Astrocyte (in vitro differentiated cells and primary cell): ENCODE data around the gene DCAF15. TPM values are rescaled to one million over a fixed set of nuclear protein-coding genes. Genes with fewer than 3 reads are reported as not detected.

Experiments
- DNase-seq: peaks from one replicate; pipeline ENCODE4 v3.0.0-alpha.2; 2010; ENCODE audit warnings: low read depth
- FAIRE-seq: peaks from 2 replicates; lab custom pipeline; 2011; peaks lifted over from hg19 to GRCh38; lab: Jason Lieb, UNC
- H2AFZ ChIP-seq: 2 replicates; pipeline ENCODE4 v1.6.0; 2012; ENCODE audit warnings: low read depth, low read length, inconsistent platforms
- H3K27ac ChIP-seq: 2 replicates; pipeline ENCODE4 v1.5.1; 2011; ENCODE audit warnings: low read depth, low read length, inconsistent platforms
- H3K27me3 ChIP-seq: 2 replicates; pipeline ENCODE4 v1.6.0; 2011; ENCODE audit warnings: low read length, inconsistent platforms; ENCODE audit not compliant: insufficient read depth
- H3K36me3 ChIP-seq: 2 replicates; pipeline ENCODE4 v1.5.1; 2011; ENCODE audit warnings: low read length, inconsistent platforms; ENCODE audit not compliant: insufficient read depth
- H3K4me1 ChIP-seq: 2 replicates; pipeline ENCODE4 v1.5.1; 2011; ENCODE audit warnings: low read length, inconsistent platforms; ENCODE audit not compliant: insufficient read depth
- H3K4me2 ChIP-seq: 2 replicates; pipeline ENCODE4 v1.6.0; 2012; ENCODE audit warnings: low read length, inconsistent platforms
- H3K4me3 ChIP-seq: 2 replicates; pipeline ENCODE4 v1.5.1; 2011; ENCODE audit warnings: low read depth, mild to moderate bottlenecking, low read length, inconsistent platforms; ENCODE audit not compliant: insufficient read depth
- H3K79me2 ChIP-seq: 2 replicates; pipeline ENCODE4 v1.6.0; 2012; ENCODE audit warnings: mild to moderate bottlenecking, low read length, inconsistent platforms; ENCODE audit not compliant: insufficient read depth
- H3K9ac ChIP-seq: 2 replicates; pipeline ENCODE4 v1.6.0; 2012; ENCODE audit warnings: mild to moderate bottlenecking, low read length, inconsistent platforms
- H3K9me3 ChIP-seq: 2 replicates; pipeline ENCODE4 v1.5.1; 2012; ENCODE audit warnings: low read depth, mild to moderate bottlenecking, low read length, inconsistent platforms; ENCODE audit not compliant: insufficient read depth
- H4K20me1 ChIP-seq: 2 replicates; pipeline ENCODE4 v1.6.0; 2012; ENCODE audit warnings: low read length, inconsistent platforms; ENCODE audit not compliant: insufficient read depth
- H3K27ac Mint-ChIP-seq: one replicate; pipeline ENCODE4 v1.8.0; 2021; ENCODE audit warnings: mild to moderate bottlenecking, mixed read lengths; ENCODE audit not compliant: unreplicated experiment
- H3K27me3 Mint-ChIP-seq: one replicate; pipeline ENCODE4 v1.8.0; 2021; ENCODE audit warnings: low read depth, mixed read lengths; ENCODE audit not compliant: unreplicated experiment
- H3K36me3 Mint-ChIP-seq: one replicate; pipeline ENCODE4 v1.8.0; 2021; ENCODE audit warnings: low read depth, mixed read lengths; ENCODE audit not compliant: unreplicated experiment
- H3K4me1 Mint-ChIP-seq: one replicate; pipeline ENCODE4 v1.8.0; 2021; ENCODE audit warnings: low read depth, mixed read lengths; ENCODE audit not compliant: unreplicated experiment
- H3K4me3 Mint-ChIP-seq: one replicate; pipeline ENCODE4 v1.8.0; 2021; ENCODE audit warnings: mild to moderate bottlenecking, moderate library complexity, mixed read lengths; ENCODE audit not compliant: unreplicated experiment
- H3K9me3 Mint-ChIP-seq: one replicate; pipeline ENCODE4 v1.8.0; 2021; ENCODE audit warnings: mild to moderate bottlenecking, mixed read lengths; ENCODE audit not compliant: unreplicated experiment
- CTCF ChIP-seq: IDR thresholded peaks from 2 replicates; pipeline ENCODE4 v1.5.1; 2011; ENCODE audit warnings: low read depth, mild to moderate bottlenecking, inconsistent platforms, low read length, moderate library complexity; ENCODE audit not compliant: insufficient read depth
- EZH2 ChIP-seq: IDR thresholded peaks from 2 replicates; pipeline ENCODE4 v1.6.1; 2012; ENCODE audit warnings: mild to moderate bottlenecking, low read length, inconsistent platforms; ENCODE audit not compliant: insufficient read depth
- total RNA-seq: library from RNA; stranded (reverse); gene quantifications from 2 replicates; pipeline ENCODE4 v1.2.1, GENCODE V29; 2021

DCAF15 gene
- total RNA-seq, 1 donor from 2014 or later: 32.2 TPM

GRCh38 chr19:13905634-13906520 lies 46.4 kb upstream of the DCAF15 start, which contains the start of the genes BRME1 and CC2D1A:
BRME1 (minus strand) TSS chr19:13906117; CDS start chr19:13904892, 1,225 bp downstream.
CC2D1A (plus strand) TSS chr19:13906201; CDS start chr19:13906442, 241 bp downstream.
- FAIRE-seq (no peak), DNase-seq (peak; percentile 59)
- peak within 1 kb of the TSS; percentile 62 for H3K27ac Mint-ChIP-seq
- no peaks in the 10 kb centered on the region for H3K9me3 ChIP-seq
- no peaks in the 10 kb centered on the region for H3K27me3 ChIP-seq
- H3K4me1 ChIP-seq: peaks cover 6% of the 10 kb centered on the region
- H3K4me3 Mint-ChIP-seq: peak within 1 kb of the TSS; percentile 86
- H3K9ac ChIP-seq: peak within 1 kb of the TSS; percentile 82
- no peaks in the 10 kb centered on the region for H3K79me2 ChIP-seq
- H2AFZ ChIP-seq: peak within 1 kb of the TSS; percentile 99
- H3K36me3 Mint-ChIP-seq: peaks cover 6% of the 10 kb centered on the region
- H3K4me1 Mint-ChIP-seq: no peaks in the 10 kb centered on the region
- no peak for TF ChIP-seq CTCF
- TF ChIP-seq EZH2: no peak
- peaks cover 7% of the 10 kb centered on the region for H3K27me3 Mint-ChIP-seq
- H3K36me3 ChIP-seq: no peaks in the 10 kb centered on the region
- no peaks in the 10 kb centered on the region for H3K9me3 Mint-ChIP-seq
- H3K4me2 ChIP-seq: peak within 1 kb of the TSS; percentile 95
- H3K4me3 ChIP-seq: peak within 1 kb of the TSS; percentile 75
- no peak within 1 kb of the TSS for H3K27ac ChIP-seq
- H4K20me1 ChIP-seq: no peaks in the 10 kb centered on the region

- Mint-ChIP-seq H3K9me3 (no peaks in the 10 kb centered on the region), H3K36me3 (peaks cover 11% of the 10 kb centered on the region), H3K27me3 (peaks cover 7% of the 10 kb centered on the region), H3K4me3 (peak overlapping the region; percentile 86), H3K4me1 (no peaks in the 10 kb centered on the region), H3K27ac (peak overlapping the region; percentile 14)
- TF ChIP-seq EZH2 (no peak), CTCF (no peak)
- Histone ChIP-seq H3K27ac (no peak overlapping the region), H3K27me3 (no peaks in the 10 kb centered on the region), H3K9ac (peak overlapping the region; percentile 82), H3K79me2 (no peaks in the 10 kb centered on the region), H3K9me3 (no peaks in the 10 kb centered on the region), H3K36me3 (no peaks in the 10 kb centered on the region), H2AFZ (peak overlapping the region; percentile 99), H3K4me2 (peak overlapping the region; percentile 95), H3K4me1 (peaks cover 6% of the 10 kb centered on the region), H4K20me1 (no peaks in the 10 kb centered on the region), H3K4me3 (peak overlapping the region; percentile 75)
- no peak for FAIRE-seq
- DNase-seq: no peak
These were observed 45.8 kb upstream of the DCAF15 start for GRCh38 chr19:13906521-13906904.

GRCh38 chr19:13906910-13907309 lies 45.4 kb upstream of the DCAF15 start:
- Histone ChIP-seq H3K9ac (no peak overlapping the region), H3K36me3 (no peaks in the 10 kb centered on the region), H3K27ac (no peak overlapping the region), H3K4me1 (peaks cover 6% of the 10 kb centered on the region), H3K79me2 (no peaks in the 10 kb centered on the region), H2AFZ (peak overlapping the region; percentile 99), H3K4me3 (peak overlapping the region; percentile 75), H4K20me1 (no peaks in the 10 kb centered on the region), H3K27me3 (no peaks in the 10 kb centered on the region), H3K9me3 (no peaks in the 10 kb centered on the region), H3K4me2 (peak overlapping the region; percentile 95)
- FAIRE-seq: no peak
- Mint-ChIP-seq H3K4me1 (no peaks in the 10 kb centered on the region), H3K9me3 (no peaks in the 10 kb centered on the region), H3K27me3 (peaks cover 7% of the 10 kb centered on the region), H3K36me3 (peaks cover 11% of the 10 kb centered on the region), H3K27ac (peak overlapping the region; percentile 14), H3K4me3 (peak overlapping the region; percentile 86)
- no peak for TF ChIP-seq EZH2
- no peak for DNase-seq
